Measurements from ENCODE around the gene MCCD1. TPM values are rescaled to one million over a fixed set of nuclear protein-coding genes. Genes with fewer than 3 reads are reported as not detected.
A peak's percentile ranks its signal among the peaks of the same experiment; 100 is the strongest.

The MCCD1 gene
- total RNA-seq, 2 experiments from 2014 or later: not detected

DNA sequence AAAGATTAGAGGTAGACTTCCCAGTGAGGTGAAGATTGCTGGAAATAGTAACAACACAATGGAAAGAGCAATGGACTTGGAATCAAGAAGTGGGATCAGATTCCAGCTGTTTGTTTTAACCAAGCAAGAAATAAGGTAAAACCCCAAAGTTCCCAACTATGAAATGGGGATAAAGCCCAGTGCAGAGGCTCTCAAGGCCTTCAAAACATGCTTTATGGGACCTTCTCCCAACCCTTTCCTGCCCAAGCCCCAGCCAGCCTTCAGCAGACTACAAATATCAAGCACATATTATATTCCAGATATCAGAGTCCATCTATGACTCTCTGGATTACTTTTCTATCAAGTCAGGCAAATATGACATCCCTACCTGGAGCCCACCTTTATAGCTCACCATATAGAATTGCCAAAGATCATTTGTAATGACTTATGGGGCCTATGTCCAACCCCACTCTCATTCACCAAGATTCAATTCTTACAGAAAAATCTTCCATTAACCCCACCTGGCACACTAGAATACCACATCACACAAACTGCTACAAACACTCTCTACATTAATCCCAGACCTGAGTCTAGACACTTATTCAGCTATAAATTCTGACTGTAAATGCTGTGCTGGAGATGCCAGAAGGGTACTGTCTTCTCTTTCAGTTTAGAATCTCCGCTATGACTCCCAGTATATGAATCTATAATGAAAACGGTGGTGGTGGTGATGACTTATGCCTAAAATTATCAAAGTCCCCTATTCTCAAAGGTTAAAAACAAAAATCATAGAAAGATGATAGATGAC is 7.0 kb downstream of the MCCD1 start:
- CTCF ChIA-PET: interaction anchor here (0.7 to 1.6 kb wide), 3 partner anchors 41 to 63 kb away, joined by 3 to 5 read pairs (median 5); no protein-coding TSS in a partner anchor
- intact Hi-C loops (cut with micrococcal nuclease): no loop called here
- Mint-ChIP-seq H3K4me1 (ENCODE audit: low read depth) (peaks cover 65% of the 10 kb centered on the region), H3K36me3 (ENCODE audit: low read depth) (peaks cover 82% of the 10 kb centered on the region), H3K27ac (no peak overlapping the region), H3K9me3 (no peaks in the 10 kb centered on the region), H3K4me3 (no peak overlapping the region), H3K27me3 (ENCODE audit: low read depth) (no peaks in the 10 kb centered on the region)
- DNase-seq: no peak

DNA sequence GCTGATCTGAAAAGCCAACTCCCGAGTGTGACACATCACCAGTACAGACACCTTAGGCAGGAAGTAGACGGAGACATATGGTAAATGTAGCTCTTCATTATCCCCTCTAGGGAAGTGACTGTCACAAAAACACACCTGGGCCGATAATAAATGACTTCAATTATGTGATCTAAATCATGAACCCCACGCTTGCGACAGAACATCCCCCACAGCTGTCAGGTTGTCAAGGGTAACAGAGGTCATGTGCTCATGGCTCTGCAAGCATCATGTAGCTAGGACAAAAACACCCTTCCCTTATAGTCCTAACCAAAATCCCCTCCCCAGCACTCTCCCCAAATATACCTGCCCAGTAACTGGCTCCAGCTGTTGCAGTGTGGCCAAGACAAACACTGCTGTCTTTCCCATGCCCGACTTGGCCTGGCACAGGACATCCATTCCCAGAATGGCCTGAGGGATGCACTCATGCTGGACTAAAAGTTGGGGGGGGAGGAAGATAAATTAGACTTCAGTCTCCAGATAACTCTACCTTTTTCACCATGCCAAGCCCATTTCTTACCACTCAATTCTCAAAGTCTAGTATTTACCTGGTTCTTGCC is 10.1 kb downstream of the MCCD1 start:
- Mint-ChIP-seq H3K27ac (peak overlapping the region; percentile 99), H3K27me3 (ENCODE audit: low read depth) (no peaks in the 10 kb centered on the region), H3K4me3 (peak overlapping the region; percentile 93), H3K36me3 (ENCODE audit: low read depth) (peaks cover 66% of the 10 kb centered on the region), H3K9me3 (no peaks in the 10 kb centered on the region), H3K4me1 (ENCODE audit: low read depth) (peaks cover 56% of the 10 kb centered on the region)
- no peak for DNase-seq
- CTCF ChIA-PET: interaction anchor here (1.0 to 1.4 kb wide), 4 partner anchors 40 to 60 kb away, joined by 3 to 7 read pairs (median 5); no protein-coding TSS in a partner anchor
- intact Hi-C loops (cut with micrococcal nuclease): no loop called here

DNA sequence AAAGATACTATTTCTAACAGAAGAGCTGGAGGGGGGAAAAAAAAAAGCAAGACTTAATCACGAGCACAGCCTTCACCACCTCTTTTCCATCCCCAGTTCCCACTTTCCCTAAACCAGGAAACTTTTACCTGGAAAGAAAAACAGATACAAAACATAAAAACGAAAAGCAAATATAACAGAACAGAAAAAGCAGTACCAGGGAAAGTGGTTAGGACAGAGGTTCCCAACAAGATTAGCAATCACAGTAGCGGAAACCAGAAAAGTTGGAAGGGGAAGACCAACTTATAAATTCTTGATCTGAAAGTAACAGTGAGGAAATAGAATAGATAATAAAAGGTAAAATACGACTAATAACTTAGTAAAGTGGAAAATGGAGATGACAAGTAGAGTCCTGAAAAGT is 11.9 kb downstream of the MCCD1 start:
- intact Hi-C loops (cut with micrococcal nuclease): loop anchor here (1.0 to 10.0 kb wide), 4 partner anchors 46 to 923 kb away; partner anchors contain the start of genes GPSM3, MRPS18B, PBX2 and PPP1R10

DNA sequence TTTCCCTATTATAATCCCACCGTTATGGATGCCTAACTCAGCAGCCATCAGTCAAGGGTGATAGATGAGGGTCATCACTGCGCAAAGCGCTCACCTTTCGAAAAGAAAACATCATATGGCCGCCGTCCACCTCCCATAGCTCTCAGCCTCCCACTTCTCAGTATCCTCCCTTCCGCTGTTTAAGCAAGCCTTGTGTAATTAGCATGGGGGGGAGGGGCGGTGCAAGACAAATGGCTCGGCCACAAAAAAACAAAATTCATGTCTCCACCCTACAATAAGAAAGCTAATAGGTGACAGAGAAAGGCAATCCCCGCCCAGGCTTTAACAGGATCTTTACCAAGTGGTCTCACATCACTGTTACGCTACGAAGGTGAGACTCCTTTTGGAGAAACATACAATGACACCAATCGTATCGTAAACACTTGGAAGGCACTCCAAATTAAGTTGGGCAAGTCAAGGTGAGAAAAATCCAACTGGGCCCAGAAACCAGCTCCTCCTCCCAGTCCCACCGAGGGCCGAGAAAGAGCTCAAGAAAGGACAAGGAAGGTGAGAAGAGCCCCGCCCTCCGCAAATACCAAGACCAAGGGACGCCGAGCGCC is 12.4 kb downstream of the MCCD1 start:
- peak overlapping the region; percentile 93 for H3K4me3 Mint-ChIP-seq
- no peaks in the 10 kb centered on the region for H3K27me3 Mint-ChIP-seq (ENCODE audit: low read depth)
- peaks cover 45% of the 10 kb centered on the region for H3K36me3 Mint-ChIP-seq (ENCODE audit: low read depth)
- DNase-seq: peak; percentile 77
- H3K4me1 Mint-ChIP-seq (ENCODE audit: low read depth): peaks cover 41% of the 10 kb centered on the region
- CTCF ChIA-PET: interaction anchor here (0.6 to 22.5 kb wide), 12 partner anchors 10 to 842 kb away, joined by 3 to 604 read pairs (median 4); partner anchors contain the start of genes LST1, LTB, NCR3 and TNF
- no peaks in the 10 kb centered on the region for H3K9me3 Mint-ChIP-seq
- intact Hi-C loops (cut with micrococcal nuclease): loop anchor here (1.0 to 10.0 kb wide), 4 partner anchors 47 to 924 kb away; partner anchors contain the start of genes GPSM3, MRPS18B, PBX2 and PPP1R10
- H3K27ac Mint-ChIP-seq: peak overlapping the region; percentile 99

More for the DNA sequence above, 11.9 kb downstream of the MCCD1 start:
- peaks cover 46% of the 10 kb centered on the region for H3K4me1 Mint-ChIP-seq (ENCODE audit: low read depth)
- H3K9me3 Mint-ChIP-seq: no peaks in the 10 kb centered on the region
- no peak for DNase-seq
- no peaks in the 10 kb centered on the region for H3K27me3 Mint-ChIP-seq (ENCODE audit: low read depth)
- CTCF ChIA-PET: interaction anchor here (0.7 to 22.5 kb wide), 9 partner anchors 10 to 143 kb away, joined by 3 to 604 read pairs (median 4); partner anchors contain the start of genes LST1, LTB, NCR3 and TNF
- peaks cover 51% of the 10 kb centered on the region for H3K36me3 Mint-ChIP-seq (ENCODE audit: low read depth)
- peak overlapping the region; percentile 93 for H3K4me3 Mint-ChIP-seq
- peak overlapping the region; percentile 99 for H3K27ac Mint-ChIP-seq

DNA sequence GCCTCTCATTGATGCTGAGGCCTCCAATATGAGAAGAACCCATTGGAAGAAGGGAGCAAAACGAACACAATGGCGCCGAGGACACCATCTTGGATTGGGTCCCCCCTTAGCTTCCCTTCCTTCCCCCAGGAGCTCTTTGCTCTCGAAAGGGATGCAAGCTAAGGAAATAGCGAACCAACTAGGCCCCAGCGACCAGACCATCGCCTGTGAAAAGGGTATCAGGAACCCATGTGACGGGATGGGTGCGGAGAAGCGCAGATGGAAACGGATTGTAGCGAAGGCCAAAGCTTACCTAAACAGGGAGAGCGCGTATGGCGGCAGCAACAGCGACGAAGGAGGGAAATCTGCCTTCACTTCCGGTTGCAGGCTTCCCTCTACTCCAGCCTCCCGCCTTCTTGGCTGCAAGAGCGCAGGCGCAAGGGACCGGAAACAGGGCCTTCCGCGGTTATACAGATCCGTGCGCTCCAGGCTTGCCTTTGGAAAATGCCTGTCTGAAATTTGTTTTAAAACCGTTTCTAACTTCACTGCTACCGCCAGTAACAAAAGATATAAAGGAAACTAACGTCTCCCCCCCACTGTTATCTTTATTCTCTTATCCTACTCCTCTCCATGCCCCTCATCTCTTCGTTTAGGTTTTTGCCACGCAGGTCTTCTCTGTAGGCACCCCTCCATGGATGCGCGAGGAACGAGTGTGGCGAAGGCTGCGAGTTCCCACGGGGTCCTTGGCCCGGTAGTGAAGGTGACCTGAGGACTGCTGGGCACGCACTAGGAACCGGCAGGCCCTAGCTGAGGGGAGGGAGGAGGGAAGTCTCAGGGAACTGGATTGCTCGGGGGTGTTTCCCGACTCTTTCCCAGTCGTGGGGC is 13.1 kb downstream of the MCCD1 start, which contains the start of gene DDX39B:
TSS of gene DDX39B (minus strand) at position 346 of the 864 bp plus-strand sequence. CDS start 1,471 bp downstream, outside the sequence.
- intact Hi-C loops (cut with micrococcal nuclease): loop anchor here (1.0 to 10.0 kb wide), 7 partner anchors 45 to 925 kb away; partner anchors contain the start of genes BAG6, GPSM3, MRPS18B and PBX2
- H3K4me1 Mint-ChIP-seq (ENCODE audit: low read depth): peaks cover 40% of the 10 kb centered on the region
- peak within 1 kb of the TSS; percentile 99 for H3K27ac Mint-ChIP-seq
- H3K4me3 Mint-ChIP-seq: peak within 1 kb of the TSS; percentile 93
- peaks cover 38% of the 10 kb centered on the region for H3K36me3 Mint-ChIP-seq (ENCODE audit: low read depth)
- H3K27me3 Mint-ChIP-seq (ENCODE audit: low read depth): no peaks in the 10 kb centered on the region
- CTCF ChIA-PET: interaction anchor here (0.6 to 22.5 kb wide), 11 partner anchors 9 to 843 kb away, joined by 3 to 604 read pairs (median 3); partner anchors contain the start of genes LST1, LTB, NCR3 and TNF
- no peaks in the 10 kb centered on the region for H3K9me3 Mint-ChIP-seq
- peak; percentile 95 for DNase-seq

DNA sequence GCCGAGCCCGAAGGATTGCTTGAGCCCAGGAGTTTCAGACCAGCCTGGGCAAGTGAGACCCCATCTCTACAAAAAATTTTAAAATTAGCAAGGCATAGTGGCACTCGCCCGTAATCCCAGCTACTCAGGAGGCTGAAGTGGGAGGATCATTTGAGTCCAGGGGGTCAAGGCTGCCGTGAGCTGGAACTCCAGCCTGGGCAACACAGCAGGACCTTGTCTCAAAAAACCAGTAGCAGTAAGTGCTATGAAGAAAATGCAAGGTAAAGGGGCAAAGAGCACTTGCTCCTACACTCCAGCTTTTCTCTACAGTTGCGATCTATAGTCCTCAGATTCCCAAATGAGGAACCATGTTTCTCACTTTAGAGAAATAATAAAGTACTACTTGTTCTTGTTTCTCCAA is 14.9 kb downstream of the MCCD1 start:
- Mint-ChIP-seq H3K4me1 (ENCODE audit: low read depth) (peaks cover 38% of the 10 kb centered on the region), H3K27ac (peak overlapping the region; percentile 99), H3K4me3 (no peak overlapping the region), H3K36me3 (ENCODE audit: low read depth) (peaks cover 29% of the 10 kb centered on the region), H3K27me3 (ENCODE audit: low read depth) (no peaks in the 10 kb centered on the region), H3K9me3 (no peaks in the 10 kb centered on the region)
- DNase-seq: no peak
- CTCF ChIA-PET: interaction anchor here (15.3 to 22.5 kb wide), 2 partner anchors 38 to 54 kb away, joined by 442 to 604 read pairs; partner anchors contain the start of genes LST1, LTB, NCR3 and TNF
- intact Hi-C loops (cut with micrococcal nuclease): loop anchor here (5.0 to 10.0 kb wide), 2 partner anchors 651 to 926 kb away; partner anchors contain the start of genes GPSM3, MRPS18B, PBX2 and PPP1R10

DNA sequence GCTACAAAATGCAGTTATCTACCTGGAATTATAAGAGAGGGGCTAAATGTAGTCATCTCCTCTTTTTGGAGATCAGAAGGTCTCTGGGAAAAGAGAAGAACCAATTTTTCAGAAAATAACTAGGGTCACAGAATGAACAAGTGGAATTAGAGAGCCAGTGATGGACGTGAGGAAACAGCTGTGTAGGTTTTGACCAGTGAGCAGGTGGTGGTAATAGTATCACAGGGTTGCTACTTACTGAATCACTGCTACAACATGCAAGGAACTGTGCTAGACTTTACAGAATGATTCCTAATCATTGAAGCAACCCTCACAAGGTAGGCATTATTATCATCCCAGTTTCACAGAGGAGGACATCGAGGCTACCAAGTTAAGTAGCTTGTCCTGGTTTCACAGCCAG is 15.9 kb downstream of the MCCD1 start:
- CTCF ChIA-PET: interaction anchor here (15.3 to 22.5 kb wide), 2 partner anchors 37 to 53 kb away, joined by 442 to 604 read pairs; partner anchors contain the start of genes LST1, LTB, NCR3 and TNF
- Mint-ChIP-seq H3K9me3 (no peaks in the 10 kb centered on the region), H3K4me1 (ENCODE audit: low read depth) (peaks cover 35% of the 10 kb centered on the region), H3K4me3 (no peak overlapping the region), H3K27ac (no peak overlapping the region), H3K36me3 (ENCODE audit: low read depth) (peaks cover 20% of the 10 kb centered on the region), H3K27me3 (ENCODE audit: low read depth) (no peaks in the 10 kb centered on the region)
- DNase-seq: no peak
- intact Hi-C loops (cut with micrococcal nuclease): loop anchor here (5.0 to 10.0 kb wide), 2 partner anchors 650 to 927 kb away; partner anchors contain the start of genes GPSM3, MRPS18B, PBX2 and PPP1R10

DNA sequence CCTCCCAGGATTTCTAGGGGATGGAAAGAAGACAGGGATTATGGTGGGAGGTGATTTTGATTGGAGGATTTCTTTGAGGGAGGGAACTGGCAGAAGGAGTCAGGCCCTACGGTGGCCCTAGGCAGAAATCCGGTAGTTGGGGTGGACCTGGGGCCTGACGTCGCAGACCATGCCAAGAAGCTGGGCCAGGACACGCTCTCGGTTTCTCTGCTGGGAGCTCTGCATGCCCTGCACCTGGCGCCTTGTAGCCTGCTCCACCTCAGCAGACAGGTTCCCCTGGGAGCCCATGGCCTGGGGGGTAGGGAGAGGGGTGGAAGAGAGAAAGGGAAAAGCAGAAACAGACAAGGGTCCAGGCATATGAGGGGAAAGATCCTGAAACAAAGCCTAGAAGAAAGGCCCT is 16.5 kb downstream of the MCCD1 start:
- intact Hi-C loops (cut with micrococcal nuclease): loop anchor here (10.0 kb wide), 1 partner anchor 650 kb away; the partner anchor contains the start of genes GPSM3 and PBX2
- Mint-ChIP-seq H3K4me1 (ENCODE audit: low read depth) (peaks cover 31% of the 10 kb centered on the region), H3K36me3 (ENCODE audit: low read depth) (peaks cover 16% of the 10 kb centered on the region), H3K27me3 (ENCODE audit: low read depth) (no peaks in the 10 kb centered on the region), H3K27ac (no peak overlapping the region), H3K9me3 (no peaks in the 10 kb centered on the region), H3K4me3 (no peak overlapping the region)
- CTCF ChIA-PET: interaction anchor here (1.1 to 22.5 kb wide), 4 partner anchors 26 to 77 kb away, joined by 5 to 604 read pairs (median 224); partner anchors contain the start of genes LST1, LTB, NCR3 and TNF
- no peak for DNase-seq

DNA sequence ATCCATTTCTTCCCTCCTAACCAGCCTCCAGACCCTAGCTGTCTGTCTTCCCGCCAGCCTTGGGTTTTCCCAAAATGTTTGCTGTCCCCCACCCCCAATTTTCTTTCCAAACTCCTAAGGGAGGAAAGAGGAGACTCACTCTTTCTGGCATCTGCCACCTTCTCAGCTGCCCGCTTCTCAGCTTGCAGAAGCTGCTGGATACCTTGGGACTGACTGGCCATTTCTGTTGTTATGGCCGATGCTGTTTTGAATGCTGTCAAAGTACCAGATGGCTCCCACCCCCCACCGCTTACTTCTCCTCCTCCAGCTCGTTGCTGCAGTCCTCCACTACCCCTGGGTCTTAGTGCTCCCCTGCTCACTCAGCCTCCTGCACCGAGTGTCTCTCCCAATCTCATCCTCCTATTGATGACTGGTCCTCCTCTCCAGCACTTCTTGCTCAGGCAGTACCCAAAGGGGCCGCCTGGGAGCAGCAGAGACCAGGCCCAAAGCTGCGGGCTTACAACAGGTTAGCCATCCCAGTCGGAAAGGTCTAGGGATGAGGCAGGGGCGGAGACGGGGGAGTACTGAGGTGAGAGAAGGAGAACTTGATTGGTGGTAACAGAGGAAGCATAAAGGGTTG is 17.7 kb downstream of the MCCD1 start, which contains the start of gene ATP6V1G2:
TSS of gene ATP6V1G2 (minus strand) at position 270 of the 619 bp plus-strand sequence. CDS start at position 221, 49 bp downstream.
- CTCF ChIA-PET: interaction anchor here (0.6 to 22.5 kb wide), 10 partner anchors 11 to 318 kb away, joined by 3 to 604 read pairs (median 4); partner anchors contain the start of genes LST1, LTB, NCR3 and TNF
- Mint-ChIP-seq H3K9me3 (no peaks in the 10 kb centered on the region), H3K4me1 (ENCODE audit: low read depth) (peaks cover 38% of the 10 kb centered on the region), H3K27me3 (ENCODE audit: low read depth) (no peaks in the 10 kb centered on the region), H3K36me3 (ENCODE audit: low read depth) (peaks cover 10% of the 10 kb centered on the region), H3K27ac (peak within 1 kb of the TSS; percentile 94), H3K4me3 (peak within 1 kb of the TSS; percentile 88)
- intact Hi-C loops (cut with micrococcal nuclease): loop anchor here (1.0 to 10.0 kb wide), 7 partner anchors 52 to 648 kb away; partner anchors contain the start of genes GPSM3, HSPA1B, MICA and NELFE
- peak; percentile 96 for DNase-seq
